Endodermal cell (in vitro differentiated cells): ENCODE results near the gene SYNJ2BP. TPM values are rescaled to one million over a fixed set of nuclear protein-coding genes. Genes with fewer than 3 reads are reported as not detected.
"Not testable (repeated sequence)": the region's sequence is repeated elsewhere in the genome, so short reads cannot be mapped to it uniquely, and the experiment has no call there.

ENCODE experiments used
- DNase-seq: peaks from one replicate; pipeline ENCODE4 v3.0.0-alpha.2; 2017
- H3K27ac ChIP-seq: 2 replicates; pipeline ENCODE4 v1.5.1; 2013; ENCODE audit warnings: mild to moderate bottlenecking, low read depth, low read length, moderate library complexity
- H3K27me3 ChIP-seq: 2 replicates; pipeline ENCODE4 v1.6.1; 2013; ENCODE audit warnings: mild to moderate bottlenecking, low read length, moderate library complexity; ENCODE audit not compliant: insufficient read depth, control insufficient read depth, poor library complexity, severe bottlenecking
- H3K36me3 ChIP-seq: 2 replicates; pipeline ENCODE4 v1.7.0; 2013; ENCODE audit warnings: mild to moderate bottlenecking, low read length, moderate library complexity; ENCODE audit not compliant: control insufficient read depth, insufficient read depth
- H3K4me1 ChIP-seq: one replicate; pipeline ENCODE4 v1.7.0; 2013; ENCODE audit warnings: low read length; ENCODE audit not compliant: control insufficient read depth, insufficient read depth
- H3K4me3 ChIP-seq: 2 replicates; pipeline ENCODE4 v1.5.1; 2013; ENCODE audit warnings: mild to moderate bottlenecking, low read length, moderate library complexity
- H3K9ac ChIP-seq: 2 replicates; pipeline ENCODE4 v1.6.1; 2013; ENCODE audit warnings: mild to moderate bottlenecking, low read length, moderate library complexity; ENCODE audit not compliant: poor library complexity, severe bottlenecking; ENCODE audit errors: extremely low read depth
- H3K9me3 ChIP-seq: 2 replicates; pipeline ENCODE4 v1.6.1; 2013; ENCODE audit warnings: mild to moderate bottlenecking, low read length, moderate library complexity; ENCODE audit not compliant: control insufficient read depth
- H3K27ac Mint-ChIP-seq: 2 replicates; pipeline ENCODE4 v1.8.0; 2020; ENCODE audit warnings: mixed read lengths
- H3K27me3 Mint-ChIP-seq: 2 replicates; pipeline ENCODE4 v1.8.0; 2021; ENCODE audit warnings: mild to moderate bottlenecking, mixed read lengths; ENCODE audit not compliant: insufficient read depth
- H3K36me3 Mint-ChIP-seq: 2 replicates; pipeline ENCODE4 v1.8.0; 2020; ENCODE audit warnings: low read depth, mixed read lengths
- H3K4me1 Mint-ChIP-seq: 2 replicates; pipeline ENCODE4 v1.8.0; 2020; ENCODE audit warnings: mixed read lengths
- H3K4me3 Mint-ChIP-seq: 2 replicates; pipeline ENCODE4 v1.8.0; 2020; ENCODE audit warnings: mild to moderate bottlenecking, moderate library complexity, mixed read lengths
- H3K9me3 Mint-ChIP-seq: 2 replicates; pipeline ENCODE4 v1.8.0; 2020; ENCODE audit warnings: mild to moderate bottlenecking, mixed read lengths
- WGBS, 2 experiments: methylation state at CpG; one replicate each; pipeline versions ENCODE4 v1.1.5 to v1.1.7; 2013; ENCODE audit warnings: missing lambda C conversion rate in 2 of 2, mixed read lengths in 1 of 2; ENCODE audit not compliant: insufficient coverage in 1 of 2, insufficient read length in 1 of 2; 5-methylcytosine and 5-hydroxymethylcytosine counted together
- total RNA-seq, 2 donors: library from RNA; stranded (reverse); fragmentation: NEBNext Ultra II Directional in 1 of 2; extraction: Animal tissue kit (Norgen Biotek cat#: 25700) in 1 of 2; gene quantifications; 2 replicates in 1 of 2; 3 replicates in 1 of 2; pipeline ENCODE4 v1.2.1, GENCODE V29; 2021
- TF ChIP-seq, protein P1 (sequence below): fragments of 200-600 bp; sonication (generic); conservative IDR thresholded peaks from 2 replicates; pipeline ENCODE4 v1.5.0; 2021; ENCODE audit warnings: antibody characterized with exemption, mild to moderate bottlenecking

Gene SYNJ2BP
- total RNA-seq, 2 donors from 2014 or later = 31.0 to 40.6 TPM

DNA sequence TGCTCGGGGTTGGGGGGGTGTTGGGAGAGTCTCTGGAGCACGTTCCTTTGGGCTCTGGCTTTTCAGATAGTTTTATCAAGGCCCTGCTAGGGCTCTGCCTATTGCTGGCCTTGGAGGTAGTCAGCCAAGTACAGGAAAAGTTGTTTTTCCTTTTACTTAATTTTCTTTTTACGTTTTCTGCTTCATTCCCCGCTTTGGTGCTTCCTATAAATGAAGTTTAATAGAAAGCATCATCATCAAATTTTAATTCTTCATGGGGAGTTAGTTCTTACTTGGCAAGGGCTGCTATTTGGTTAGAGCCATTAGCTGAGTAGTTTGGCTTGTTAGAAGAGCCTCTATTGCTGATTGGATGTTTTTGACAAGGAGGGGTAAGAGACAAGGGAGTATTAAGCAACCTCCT lies 20.0 kb upstream of the SYNJ2BP start:
- TF ChIP-seq, protein P1, sequence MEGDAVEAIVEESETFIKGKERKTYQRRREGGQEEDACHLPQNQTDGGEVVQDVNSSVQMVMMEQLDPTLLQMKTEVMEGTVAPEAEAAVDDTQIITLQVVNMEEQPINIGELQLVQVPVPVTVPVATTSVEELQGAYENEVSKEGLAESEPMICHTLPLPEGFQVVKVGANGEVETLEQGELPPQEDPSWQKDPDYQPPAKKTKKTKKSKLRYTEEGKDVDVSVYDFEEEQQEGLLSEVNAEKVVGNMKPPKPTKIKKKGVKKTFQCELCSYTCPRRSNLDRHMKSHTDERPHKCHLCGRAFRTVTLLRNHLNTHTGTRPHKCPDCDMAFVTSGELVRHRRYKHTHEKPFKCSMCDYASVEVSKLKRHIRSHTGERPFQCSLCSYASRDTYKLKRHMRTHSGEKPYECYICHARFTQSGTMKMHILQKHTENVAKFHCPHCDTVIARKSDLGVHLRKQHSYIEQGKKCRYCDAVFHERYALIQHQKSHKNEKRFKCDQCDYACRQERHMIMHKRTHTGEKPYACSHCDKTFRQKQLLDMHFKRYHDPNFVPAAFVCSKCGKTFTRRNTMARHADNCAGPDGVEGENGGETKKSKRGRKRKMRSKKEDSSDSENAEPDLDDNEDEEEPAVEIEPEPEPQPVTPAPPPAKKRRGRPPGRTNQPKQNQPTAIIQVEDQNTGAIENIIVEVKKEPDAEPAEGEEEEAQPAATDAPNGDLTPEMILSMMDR = no peak
- H3K27me3 Mint-ChIP-seq = peaks cover 13% of the 10 kb centered on the region
- H3K9ac ChIP-seq = no peak overlapping the region
- H3K27ac Mint-ChIP-seq = no peak overlapping the region
- no peaks in the 10 kb centered on the region for H3K4me1 ChIP-seq
- no peak for DNase-seq
- H3K36me3 Mint-ChIP-seq = peaks cover 5% of the 10 kb centered on the region
- H3K27ac ChIP-seq = no peak overlapping the region
- WGBS, 2 experiments = 55% methylated on average over 2 of the region's 4 CpGs; no CpG with 5 or more reads in 1 of the 2 experiments
- peaks cover 82% of the 10 kb centered on the region for H3K9me3 Mint-ChIP-seq
- H3K36me3 ChIP-seq = no peaks in the 10 kb centered on the region
- H3K4me3 Mint-ChIP-seq = no peak overlapping the region
- no peaks in the 10 kb centered on the region for H3K4me1 Mint-ChIP-seq
- no peak overlapping the region for H3K4me3 ChIP-seq
- peaks cover 47% of the 10 kb centered on the region for H3K9me3 ChIP-seq
- no peaks in the 10 kb centered on the region for H3K27me3 ChIP-seq

DNA sequence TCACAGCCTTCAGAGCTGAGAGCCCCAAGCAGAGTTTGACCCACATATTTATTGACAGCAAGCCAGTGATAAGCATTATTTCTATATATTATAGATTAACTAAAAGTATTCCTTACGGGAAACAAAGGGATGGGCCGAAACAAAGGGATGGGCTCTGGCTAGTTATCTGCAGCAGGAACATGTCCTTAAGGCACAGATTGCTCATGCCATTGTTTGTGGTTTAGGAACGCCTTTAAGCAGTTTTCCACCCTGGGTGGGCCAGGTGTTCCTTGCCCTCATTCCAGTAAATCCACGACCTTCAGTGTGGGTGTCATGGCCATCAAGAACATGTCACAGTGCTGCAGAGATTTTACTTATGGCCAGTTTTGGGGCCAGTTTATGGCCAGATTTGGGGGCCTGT lies 9.7 kb upstream of the SYNJ2BP start:
- not testable (repeated sequence) for H3K9ac ChIP-seq, DNase-seq, H3K4me1 ChIP-seq, H3K27me3 Mint-ChIP-seq, H3K27me3 ChIP-seq, H3K4me3 Mint-ChIP-seq, H3K27ac Mint-ChIP-seq, H3K4me1 Mint-ChIP-seq, H3K27ac ChIP-seq, H3K4me3 ChIP-seq, H3K36me3 Mint-ChIP-seq, H3K36me3 ChIP-seq
- H3K9me3 ChIP-seq = peaks cover 39% of the 10 kb centered on the region
- 65 to 100% methylated on average over 1 to 2 of the region's 4 CpGs for WGBS, 2 experiments
- peaks cover 57% of the 10 kb centered on the region for H3K9me3 Mint-ChIP-seq

DNA sequence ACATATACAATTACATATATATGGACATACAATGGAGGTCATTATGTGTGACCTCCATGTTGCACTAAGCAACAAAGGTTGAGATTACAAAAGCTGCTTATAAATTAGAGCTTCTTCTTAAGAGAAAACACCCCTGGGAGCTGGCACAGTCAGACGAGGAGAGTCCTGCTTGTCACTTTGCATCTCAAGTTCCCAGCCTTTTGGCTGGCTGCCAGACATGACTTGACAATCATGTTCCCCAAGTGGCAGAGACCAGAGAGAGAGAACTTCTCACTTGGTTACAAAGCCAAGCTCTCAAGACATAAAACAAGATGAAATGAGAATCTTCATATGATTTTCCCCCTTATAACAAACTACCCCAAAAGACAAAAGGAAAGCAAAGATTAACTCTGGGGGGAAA lies 8.5 kb upstream of the SYNJ2BP start:
- no peak overlapping the region for H3K27ac Mint-ChIP-seq
- no peak for DNase-seq
- H3K36me3 Mint-ChIP-seq = peaks cover 1% of the 10 kb centered on the region
- no peaks in the 10 kb centered on the region for H3K4me1 ChIP-seq
- TF ChIP-seq, protein P1 = no peak
- peak overlapping the region; percentile 24 for H3K4me3 ChIP-seq
- peaks cover 34% of the 10 kb centered on the region for H3K9me3 ChIP-seq
- H3K4me1 Mint-ChIP-seq = no peaks in the 10 kb centered on the region
- H3K27me3 ChIP-seq = no peaks in the 10 kb centered on the region
- no peaks in the 10 kb centered on the region for H3K27me3 Mint-ChIP-seq
- WGBS, 2 experiments = 31 to 44% methylated on average over 1 of the region's 1 CpG
- no peak overlapping the region for H3K4me3 Mint-ChIP-seq
- H3K9me3 Mint-ChIP-seq = peaks cover 46% of the 10 kb centered on the region
- H3K9ac ChIP-seq = no peak overlapping the region
- H3K27ac ChIP-seq = no peak overlapping the region
- H3K36me3 ChIP-seq = no peaks in the 10 kb centered on the region

DNA sequence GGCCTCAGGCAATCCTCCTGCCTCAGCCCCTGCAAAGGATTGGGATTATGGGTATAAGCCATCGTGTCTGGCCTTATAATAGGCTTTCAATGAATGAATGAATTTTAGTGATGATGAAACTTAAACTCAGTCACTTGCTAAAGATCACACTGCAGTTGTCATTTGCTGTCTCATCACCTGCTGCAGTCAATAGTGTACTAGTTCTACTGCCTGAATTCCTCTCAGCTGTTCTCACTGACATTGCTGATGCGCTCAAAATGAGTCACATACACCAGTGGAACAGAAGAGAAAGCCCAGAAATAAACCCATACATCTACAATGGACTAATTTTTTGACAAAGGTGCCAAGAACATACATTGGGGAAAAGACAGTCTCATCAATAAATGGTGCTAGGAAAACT lies 5.6 kb upstream of the SYNJ2BP start:
- H3K9me3 ChIP-seq = peaks cover 27% of the 10 kb centered on the region
- Mint-ChIP-seq H3K27me3 (no peaks in the 10 kb centered on the region), H3K4me3 (no peak overlapping the region), H3K9me3 (peaks cover 20% of the 10 kb centered on the region), H3K27ac (no peak overlapping the region), H3K4me1 (no peaks in the 10 kb centered on the region), H3K36me3 (peaks cover 1% of the 10 kb centered on the region)
- DNase-seq = no peak
- TF ChIP-seq, protein P1 = no peak
- 89 to 100% methylated on average over 1 to 2 of the region's 2 CpGs for WGBS, 2 experiments
- no peaks in the 10 kb centered on the region for H3K27me3 ChIP-seq
- no peak overlapping the region for H3K9ac ChIP-seq
- H3K4me3 ChIP-seq = no peak overlapping the region
- H3K27ac ChIP-seq = no peak overlapping the region
- no peaks in the 10 kb centered on the region for H3K36me3 ChIP-seq
- H3K4me1 ChIP-seq = no peaks in the 10 kb centered on the region

DNA sequence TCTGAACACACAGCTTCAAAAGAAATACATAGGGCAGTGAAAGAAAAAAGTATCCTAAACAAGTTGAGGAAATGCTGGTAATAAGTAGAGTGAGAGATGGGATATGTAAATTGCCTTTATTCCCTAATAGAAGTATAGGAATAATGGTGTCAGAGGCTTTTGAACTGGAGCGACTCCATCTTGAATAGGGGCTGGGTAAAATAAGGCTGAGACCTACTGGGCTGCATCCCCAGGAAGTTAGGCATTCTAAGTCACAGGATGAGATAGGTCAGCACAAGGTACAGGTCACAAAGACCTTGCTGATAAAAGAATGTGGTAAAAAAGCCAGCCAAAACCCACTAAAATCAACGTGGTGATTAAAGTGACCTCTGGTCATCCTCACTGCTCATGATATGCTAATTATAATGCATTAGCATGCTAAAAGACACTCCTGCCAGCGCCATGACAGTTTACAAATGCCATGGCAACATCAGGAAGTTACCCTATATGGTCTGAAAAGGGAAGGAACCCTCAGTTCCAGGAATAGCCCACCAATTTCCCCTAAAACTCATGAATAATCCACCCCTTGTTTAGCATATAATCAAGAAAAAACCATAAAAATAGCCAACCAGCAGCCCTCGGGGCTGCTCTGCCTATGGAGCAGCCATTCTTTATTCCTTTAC lies 2.5 kb upstream of the SYNJ2BP start:
- DNase-seq, H3K4me3 ChIP-seq, H3K4me1 Mint-ChIP-seq, H3K4me3 Mint-ChIP-seq, H3K36me3 Mint-ChIP-seq, H3K36me3 ChIP-seq, H3K27me3 Mint-ChIP-seq, H3K4me1 ChIP-seq, H3K9me3 Mint-ChIP-seq, H3K9ac ChIP-seq, H3K27me3 ChIP-seq, H3K27ac Mint-ChIP-seq, H3K27ac ChIP-seq, H3K9me3 ChIP-seq: not testable (repeated sequence)
- WGBS, 2 experiments = 65% methylated on average over 4 of the region's 4 CpGs; no CpG with 5 or more reads in 1 of the 2 experiments
